HG02943 (cell line): ENCODE results near the gene EFCAB12.
"Not testable (repeated sequence)": the region's sequence is repeated elsewhere in the genome, so short reads cannot be mapped to it uniquely, and the experiment has no call there.

ENCODE experiments used
- ATAC-seq: cut with Tn5 transposase; IDR thresholded peaks from one replicate; pipeline ENCODE4 v1.9.1; 2021; ENCODE audit warnings: mild to moderate bottlenecking, low read depth, moderate library complexity; ENCODE audit not compliant: unreplicated experiment

EFCAB12 gene

DNA sequence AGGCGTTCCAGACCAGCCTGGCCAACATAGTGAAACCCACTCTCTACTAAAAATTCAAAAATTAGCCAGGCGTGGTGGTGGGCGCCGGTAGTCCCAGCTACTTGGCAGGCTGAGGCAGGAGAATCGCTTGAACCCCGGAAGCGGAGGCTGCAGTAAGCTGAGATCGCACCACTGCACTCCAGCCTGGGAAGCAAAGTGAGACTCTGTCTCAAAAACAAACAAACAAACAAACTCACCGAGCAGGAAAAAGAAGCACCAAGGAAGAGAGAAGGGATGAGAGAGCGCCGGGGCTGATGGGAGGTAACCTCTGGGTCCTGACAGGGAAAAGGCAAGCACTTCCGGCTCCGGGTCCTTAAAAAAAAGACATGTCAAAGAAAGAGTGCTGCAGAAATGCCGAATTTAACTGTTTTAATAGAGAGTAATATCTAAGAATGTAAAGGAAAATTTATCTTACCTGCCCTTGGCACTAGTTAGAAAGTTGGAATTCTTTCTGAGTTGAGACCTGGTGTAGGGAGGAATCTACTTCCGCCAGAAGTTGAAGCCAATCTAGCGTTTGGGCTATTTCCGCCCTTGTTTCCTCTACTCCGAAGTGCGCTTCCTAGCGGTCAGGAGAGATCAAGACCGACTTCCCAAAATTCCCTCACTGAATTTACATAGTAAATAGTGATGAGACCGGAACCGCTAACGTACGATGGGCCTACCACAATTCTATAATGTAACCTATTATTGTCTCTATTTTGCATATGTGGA is 29.1 kb downstream of the EFCAB12 start:
- ATAC-seq: peak; percentile 87

DNA sequence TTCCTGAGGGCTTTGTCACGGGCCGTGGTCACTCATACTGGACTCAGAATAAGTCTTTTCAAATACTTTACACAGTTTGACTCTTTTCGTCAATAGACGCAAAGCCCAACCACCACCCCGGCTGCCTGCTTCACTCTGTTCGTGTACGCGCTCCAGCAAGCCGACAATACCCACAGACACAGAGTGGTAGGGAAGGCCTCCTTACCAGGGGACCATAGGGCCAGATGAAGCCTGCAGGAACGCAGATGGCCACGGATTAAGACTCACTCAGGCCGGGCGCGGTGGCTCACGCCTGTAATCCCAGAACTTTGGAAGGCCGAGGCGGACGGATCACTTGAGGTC is 29.7 kb downstream of the EFCAB12 start:
- no peak for ATAC-seq

DNA sequence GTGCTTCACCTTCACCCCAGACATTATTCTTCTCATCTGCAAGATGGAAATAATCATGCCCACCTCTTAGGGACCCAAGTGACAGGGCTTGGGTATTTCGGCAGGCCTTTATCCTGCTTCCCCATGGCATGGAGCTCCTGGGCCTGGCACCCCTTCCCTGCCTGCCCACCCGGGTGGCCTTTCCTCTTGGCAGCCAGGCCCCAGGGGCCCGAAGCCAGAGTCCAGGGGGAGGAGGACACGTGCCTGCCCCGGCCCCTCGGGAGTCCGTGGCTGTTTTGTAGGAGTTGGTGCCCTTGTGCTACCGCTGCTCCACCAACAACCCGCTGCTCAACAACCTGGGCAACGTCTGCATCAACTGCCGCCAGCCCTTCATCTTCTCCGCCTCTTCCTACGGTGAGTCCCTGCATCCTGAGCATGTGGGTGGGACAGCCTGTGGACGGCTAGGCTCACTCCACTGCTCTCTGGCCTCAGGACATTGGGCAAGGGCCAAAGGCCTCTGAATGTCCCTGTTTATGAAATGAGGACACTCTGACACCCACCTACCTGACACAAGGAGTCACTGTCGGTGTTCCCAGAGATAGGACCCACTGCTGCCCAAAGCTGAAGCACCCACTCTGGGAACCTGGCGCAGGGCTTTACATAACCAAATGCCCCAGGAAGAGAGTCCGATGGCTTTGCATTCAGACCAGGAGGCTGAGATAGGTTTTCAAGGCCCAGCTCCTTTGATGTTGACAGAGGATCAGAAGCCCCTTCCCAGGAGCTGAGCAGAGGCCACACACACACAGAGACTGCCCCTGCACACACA is 34.5 kb downstream of the EFCAB12 start:
- ATAC-seq: not testable (repeated sequence)

DNA sequence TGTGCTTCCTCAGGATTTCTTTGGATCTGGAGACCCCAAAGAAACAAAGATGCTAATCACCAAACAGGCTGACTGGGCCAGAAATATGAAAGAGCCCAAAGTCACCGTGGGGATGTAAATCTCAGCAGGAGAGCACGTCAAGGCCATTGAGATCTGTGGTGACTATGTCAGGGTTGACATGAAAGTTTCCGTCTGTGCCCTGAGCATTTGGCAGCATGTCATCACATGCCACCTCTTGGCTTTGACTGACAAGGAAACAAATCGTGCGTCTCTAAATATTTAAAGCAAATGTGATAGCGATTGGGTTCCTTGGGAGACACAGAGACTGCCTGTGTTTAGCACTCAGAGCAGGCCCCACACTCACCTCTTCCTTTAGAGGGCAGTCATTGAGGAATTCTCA is 35.2 kb downstream of the EFCAB12 start:
- no peak for ATAC-seq

DNA sequence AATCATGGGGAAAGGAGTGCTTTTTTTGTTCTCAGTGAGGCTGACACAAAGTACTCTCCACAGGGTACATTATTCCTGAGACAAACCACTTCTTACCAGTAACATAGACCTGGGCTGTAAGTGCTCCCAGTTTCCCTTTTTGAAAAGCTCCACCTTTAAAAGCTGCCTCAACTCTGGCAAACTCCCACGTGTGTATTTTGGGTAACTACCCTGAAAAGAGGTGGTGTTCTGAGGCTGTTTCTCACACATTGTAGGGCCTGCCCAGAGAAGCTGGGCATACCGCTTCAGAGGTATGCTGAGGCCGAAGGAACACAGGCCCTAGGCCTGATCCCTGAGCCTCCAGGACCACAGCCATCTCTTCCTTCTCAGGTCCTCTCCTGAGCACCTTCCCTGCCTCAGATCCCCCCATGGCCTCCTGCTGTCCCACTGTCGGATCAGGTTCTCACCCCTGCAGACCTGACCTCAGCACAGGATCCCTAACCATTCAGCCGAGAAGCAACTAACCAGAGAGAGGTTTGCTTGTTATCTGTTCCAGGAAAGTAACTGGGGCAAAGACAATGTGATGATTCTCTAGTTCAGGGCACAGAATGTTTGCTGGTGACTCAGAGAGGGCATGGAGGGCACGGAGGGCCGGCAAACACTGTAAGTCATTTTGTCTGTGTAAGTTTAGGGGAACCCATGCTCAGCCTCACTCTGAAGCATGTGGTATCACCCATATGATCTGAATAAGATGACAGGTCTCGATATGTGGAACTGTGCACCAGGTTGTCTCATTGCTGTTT is 36.1 kb downstream of the EFCAB12 start:
- ATAC-seq: not testable (repeated sequence)

DNA sequence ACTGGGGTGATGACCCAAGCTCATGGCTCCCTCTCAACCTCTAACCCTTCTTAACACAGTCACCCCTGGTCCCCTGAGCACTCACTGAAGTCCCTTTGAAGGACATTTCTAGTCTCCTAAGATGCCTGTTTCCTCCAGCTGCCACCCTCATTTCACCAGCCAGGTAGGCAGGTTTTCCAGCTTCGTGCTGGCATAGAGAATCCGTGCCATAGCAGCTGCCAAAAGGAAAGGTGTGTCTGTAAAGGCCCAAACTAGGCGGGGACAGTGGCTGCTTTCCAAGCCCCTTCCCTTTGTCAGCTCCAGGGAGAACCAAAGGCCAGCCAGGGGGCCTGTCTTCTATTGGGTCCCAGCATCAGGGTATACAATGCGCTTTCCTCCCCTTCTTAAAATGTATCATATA is 36.9 kb downstream of the EFCAB12 start:
- not testable (repeated sequence) for ATAC-seq

DNA sequence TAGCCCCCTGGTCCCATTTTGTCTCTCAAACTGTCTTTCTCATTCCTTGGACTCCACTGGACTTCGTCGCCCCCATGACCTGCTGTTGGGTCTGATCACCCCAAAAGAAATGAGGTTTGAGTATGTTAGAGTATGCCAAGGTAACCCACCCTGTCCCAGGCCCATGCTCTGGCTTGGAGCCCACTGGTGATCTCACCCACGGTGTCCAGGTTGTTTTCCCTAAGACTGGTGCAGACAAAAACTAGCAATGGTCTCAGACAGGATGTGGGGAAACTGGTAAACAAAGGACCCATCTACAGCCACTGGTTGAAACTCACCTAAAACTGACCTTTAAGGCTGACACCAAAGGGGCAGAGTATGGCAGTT is 38.9 kb downstream of the EFCAB12 start:
- no peak for ATAC-seq

DNA sequence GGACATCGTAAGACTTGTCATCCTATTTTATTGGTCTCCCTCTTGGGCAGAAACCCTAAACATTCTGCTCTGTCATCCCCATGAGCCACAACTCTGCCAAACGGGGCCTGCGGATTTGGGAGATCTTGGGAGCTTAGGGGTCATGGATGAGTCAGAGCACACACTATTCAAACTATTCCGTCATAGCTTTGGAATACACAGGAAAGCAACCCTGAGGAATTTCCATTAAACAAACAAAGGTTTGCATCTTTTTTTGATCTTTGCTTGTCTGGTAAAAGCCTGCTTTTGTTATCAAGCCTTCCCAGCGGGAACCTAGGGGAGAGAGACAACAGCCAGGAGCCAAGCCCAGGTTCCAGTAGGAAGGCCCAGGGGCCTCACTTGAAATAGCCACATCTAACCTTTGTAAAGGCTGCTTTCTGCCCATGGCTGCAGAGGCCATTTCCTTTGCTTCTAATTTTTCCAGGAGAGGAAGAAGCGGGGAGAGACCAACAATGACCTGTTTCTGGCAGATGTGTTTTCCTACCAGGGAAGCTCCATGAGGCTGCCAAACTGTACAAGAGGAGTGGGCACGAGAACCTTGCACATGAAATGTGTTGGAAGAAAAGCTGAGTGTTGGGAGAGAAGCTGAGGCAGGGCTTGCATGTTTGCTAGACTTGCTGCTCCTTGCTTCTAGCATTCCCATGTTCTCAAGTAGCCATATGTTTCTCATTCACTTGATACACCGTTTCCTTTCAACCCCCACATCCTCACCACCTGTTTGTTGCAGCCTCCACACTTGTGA is 39.5 kb downstream of the EFCAB12 start:
- not testable (repeated sequence) for ATAC-seq

DNA sequence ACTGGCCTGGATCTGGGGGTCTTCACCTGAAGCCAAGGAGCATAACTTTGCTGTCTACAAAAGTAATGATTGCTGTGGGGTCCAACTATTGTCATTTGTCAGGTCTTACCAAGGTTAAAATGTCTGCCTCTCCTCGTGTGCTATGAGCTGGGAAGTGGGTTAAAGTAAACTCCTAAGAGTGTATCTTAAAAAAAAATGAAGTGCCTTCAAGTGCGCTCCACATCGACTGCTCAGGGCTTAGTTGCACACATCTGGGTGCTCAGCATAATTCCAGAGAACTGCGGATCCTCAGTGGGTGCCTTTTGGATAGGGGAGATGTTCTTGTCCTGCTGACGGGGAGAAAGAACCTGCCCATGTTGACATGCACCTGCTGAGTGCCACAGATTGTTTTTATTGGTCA is 40.9 kb downstream of the EFCAB12 start:
- ATAC-seq: no peak

DNA sequence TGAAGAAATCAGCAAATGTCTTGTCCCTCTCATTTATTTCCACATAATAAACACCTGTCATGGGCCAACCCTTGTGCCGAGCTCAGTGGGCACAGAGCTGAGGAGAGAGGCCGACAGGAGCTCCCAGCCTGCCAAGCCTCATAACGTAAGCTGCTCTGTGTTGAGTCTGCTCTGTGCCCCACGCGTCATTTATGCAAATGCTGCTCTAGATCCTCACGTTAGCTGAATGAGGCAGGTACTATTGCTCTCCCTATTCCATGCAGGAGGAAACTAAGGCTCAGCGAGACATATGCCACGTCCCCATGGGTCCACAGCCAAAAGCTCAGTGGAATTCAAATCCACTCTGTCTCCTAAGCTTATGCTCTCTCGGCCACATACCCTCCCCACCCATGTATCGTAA is 41.5 kb downstream of the EFCAB12 start:
- ATAC-seq: no peak

DNA sequence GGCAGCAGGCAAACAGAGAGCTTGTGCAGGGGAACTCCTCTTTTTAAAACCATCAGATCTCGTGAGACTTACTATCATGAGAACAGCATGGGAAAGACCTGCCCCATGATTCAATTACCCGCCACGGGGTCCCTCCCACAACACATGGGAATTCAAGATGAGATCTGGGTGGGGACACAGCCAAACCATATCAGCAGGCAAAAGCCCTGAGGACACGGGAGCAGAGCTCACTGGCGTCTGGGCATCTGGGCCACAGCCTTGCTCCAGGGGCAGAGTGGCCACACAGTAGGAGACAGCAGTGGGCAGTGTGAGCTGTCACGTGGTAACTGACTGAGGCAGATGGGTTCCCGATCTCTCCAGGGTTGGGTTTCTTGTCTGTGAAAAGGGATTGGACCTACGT is 42.9 kb downstream of the EFCAB12 start:
- ATAC-seq: not testable (repeated sequence)

DNA sequence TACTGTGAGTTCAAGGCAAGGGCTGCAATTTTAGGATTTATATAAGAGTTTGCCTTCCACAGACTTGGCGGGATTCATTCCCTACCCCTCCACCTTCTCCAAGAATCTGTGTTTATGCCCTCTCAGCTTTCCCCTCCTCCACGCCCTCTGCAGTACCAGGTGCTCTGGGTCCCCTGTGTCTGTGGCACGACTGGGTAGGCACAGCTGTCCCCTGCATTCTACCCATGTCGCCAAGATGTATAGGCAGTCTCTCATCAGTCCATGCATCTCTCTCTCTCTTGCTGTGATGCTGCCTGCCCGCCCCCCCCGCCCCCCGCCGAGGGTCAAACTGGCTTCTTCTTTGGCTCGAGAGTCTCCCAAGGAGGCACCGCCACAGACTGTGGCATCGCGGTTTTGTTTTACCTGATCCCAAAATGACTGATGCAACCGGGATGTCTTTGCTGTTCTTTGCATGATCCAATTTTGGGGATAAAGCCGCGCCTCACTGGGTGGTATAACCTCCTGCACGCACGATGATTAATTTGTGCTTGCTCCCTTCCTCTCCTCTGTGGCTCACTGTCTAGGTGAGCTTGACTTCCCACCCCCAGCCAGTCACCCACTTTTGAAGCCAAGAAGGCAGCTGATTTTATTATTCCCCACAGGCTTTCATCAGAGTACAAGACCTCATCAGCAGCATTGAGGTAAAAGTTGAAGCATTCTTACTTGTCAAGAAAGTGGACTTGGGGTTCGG is 43.7 kb downstream of the EFCAB12 start:
- no peak for ATAC-seq

DNA sequence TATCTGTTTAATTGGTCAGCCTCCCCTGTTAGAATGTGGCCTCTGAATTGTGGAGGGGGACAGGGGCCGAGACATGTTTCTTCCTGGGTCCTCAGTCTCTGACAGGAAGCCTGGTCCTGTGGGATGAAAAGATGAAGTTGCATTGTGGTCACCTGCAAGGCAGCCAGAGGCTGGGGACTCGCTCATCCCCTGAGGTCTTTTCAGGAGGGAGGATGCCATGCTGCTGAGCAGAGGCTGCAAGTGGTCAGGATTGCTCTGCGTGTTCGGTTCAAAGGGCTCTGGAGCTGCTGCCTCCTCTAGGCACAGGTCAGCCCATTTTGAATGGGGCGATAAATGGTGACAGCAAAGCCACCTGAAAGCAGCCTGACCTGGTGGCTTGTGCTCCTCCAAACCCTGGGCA is 44.3 kb downstream of the EFCAB12 start:
- not testable (repeated sequence) for ATAC-seq

DNA sequence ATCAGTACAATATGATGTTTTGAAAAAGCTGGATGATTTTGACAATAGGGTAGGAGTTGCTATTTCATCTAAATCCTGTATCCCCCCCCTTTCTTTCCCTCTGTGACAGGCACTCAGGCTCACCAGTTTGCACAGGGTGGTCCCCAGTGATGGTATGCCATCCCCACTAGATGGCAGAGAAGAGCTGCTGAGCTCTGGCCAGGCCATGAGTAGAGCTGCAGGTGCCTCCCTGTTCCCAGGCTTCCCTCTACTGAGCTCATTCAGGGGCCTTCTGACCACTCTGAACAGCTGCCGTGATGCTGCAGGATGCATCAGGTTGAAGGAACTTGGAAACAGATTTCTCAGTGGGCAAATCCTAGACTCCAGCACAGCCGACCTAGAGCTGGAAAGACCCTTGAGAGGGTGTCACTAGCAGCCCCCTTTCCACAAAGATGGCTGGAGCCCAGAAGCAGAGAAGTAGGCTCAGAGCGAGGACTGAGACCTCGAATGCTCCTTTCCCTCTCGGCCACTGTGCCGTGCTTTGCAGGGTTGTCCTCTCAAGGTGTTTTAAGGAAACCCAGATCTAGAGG is 45.1 kb downstream of the EFCAB12 start:
- ATAC-seq: no peak

DNA sequence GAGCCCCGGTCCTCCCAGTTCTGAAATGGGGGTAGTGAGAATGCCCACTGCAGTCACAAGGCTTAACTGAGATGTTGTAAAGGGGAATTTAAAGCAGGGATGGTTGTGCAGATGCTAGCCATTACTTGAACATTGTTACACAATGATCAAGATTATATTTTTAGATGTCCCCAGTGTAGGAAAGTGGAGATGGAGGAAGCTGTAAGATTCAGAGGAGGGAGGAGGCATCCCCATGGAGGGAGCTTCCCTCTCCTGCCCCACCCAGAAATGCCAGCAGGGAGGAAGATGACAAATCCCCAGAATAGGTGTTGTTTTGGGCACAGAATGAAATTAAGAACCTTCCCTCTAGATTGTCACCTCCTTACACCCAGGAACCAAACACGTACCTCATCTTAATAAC is 46.1 kb downstream of the EFCAB12 start:
- no peak for ATAC-seq

DNA sequence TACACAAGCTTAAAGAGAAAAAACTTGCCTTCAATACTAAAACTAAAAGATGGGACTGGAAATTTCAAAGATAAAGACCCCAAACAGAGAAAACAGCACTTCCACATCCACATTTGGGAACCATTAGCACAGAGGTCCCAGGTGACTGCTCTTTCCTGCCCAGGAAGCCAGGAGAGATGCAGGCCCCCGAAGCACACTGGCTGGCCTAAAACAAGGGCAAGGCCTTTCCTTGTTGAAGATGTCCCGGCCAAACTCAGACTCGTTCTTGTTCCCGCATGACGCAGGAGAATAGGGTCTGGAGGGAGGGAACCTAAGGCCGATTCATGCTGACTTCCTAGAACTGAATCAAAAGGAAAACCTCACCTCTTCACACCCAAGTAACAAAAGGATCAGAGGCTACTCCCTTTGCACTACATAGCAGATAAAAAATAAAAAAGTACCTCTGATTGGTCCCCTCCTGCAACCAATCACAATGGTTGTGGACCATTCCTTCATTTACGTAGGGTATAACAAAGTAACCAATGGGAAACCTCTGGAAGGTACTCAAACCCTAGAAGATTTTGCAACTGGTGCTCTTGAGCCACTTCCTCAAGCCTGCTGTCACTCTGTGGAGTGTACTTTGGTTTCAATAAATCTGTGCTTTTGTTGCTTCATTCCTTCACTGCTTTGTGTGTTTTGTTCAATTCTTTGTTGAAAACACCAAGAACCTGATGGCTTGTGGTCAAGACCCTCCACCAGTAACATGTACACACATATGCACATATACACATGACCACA is 48.7 kb downstream of the EFCAB12 start:
- no peak for ATAC-seq

DNA sequence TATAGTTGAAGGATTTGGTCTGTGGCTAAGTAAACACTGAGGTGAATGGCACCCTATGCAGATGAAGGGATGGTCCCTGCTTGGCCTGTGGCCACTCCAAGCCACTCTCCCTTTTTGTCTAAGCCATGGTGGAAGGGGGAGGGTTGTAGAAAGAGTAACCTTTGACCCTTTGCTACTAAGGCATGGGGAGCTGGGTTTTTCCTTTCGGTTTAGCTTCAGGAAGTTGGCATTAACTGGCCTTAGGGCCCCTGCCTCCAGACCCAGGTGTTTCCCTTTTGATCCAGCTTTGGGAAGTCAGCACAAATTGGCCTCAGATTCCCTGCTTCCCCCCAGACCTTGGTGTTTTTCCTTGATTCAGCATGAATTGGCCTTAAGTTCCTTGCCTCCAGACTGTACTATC is 49.5 kb downstream of the EFCAB12 start:
- ATAC-seq: no peak

DNA sequence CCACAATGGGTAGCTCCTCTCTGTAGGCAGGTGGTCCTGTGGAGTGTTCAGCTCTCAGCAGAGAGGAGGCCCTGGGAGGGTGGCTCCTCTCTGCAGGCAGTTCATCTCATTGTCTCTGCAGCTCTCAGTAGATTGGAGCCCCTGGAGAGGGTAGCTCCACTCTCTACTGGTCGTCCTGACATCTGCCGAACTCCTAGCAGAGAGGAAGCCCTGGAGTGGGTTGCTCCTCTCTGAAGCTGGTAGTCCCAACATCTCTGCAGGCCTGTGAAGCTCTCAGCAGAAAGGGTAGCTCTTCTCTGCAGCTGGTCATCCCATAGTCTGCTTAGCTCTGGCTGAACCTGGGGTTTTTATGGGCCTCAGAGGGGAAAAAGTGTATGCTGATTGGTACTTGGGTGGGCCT is 50.8 kb downstream of the EFCAB12 start:
- no peak for ATAC-seq

DNA sequence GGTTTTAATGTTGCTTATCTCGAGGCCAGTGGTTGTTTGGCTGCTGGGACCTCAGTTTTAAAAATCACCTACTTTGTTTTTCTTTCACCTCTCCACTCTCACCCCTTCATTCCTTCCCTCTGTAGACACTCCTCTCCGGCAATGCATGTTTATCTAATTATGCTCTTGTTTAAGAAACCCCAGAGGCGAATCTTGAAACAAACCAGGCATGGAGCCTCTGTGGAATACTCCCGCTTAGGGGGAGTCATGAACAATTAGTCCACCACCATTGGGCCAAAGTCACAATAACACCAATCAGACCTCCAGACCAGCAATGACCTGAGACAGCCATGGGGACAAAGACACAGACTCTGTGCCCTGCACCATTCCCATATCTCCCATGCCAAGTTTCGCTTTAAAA is 53.3 kb downstream of the EFCAB12 start:
- ATAC-seq: no peak
